ENCODE data around the gene TPCN2. TPM values are rescaled to one million over a fixed set of nuclear protein-coding genes. Genes with fewer than 3 reads are reported as not detected.

Gene TPCN2
- total and polyA plus RNA-seq, 2 of the 4 experiments (the other 2 are of a cell fraction) = 3.4 to 8.0 TPM

- H2BK5ac ChIP-seq (ENCODE audit: low read depth, low read length, poor library complexity, severe bottlenecking) = no peak overlapping the region
- CTCF ChIA-PET = no interaction called here
Measured at GRCh38 chr11:69129053-69129452, 80.3 kb downstream of the TPCN2 start.

More at GRCh38 chr11:69129053-69129452, 80.3 kb downstream of the TPCN2 start:
- H4K8ac ChIP-seq (ENCODE audit: low read depth in 2 of 2, low read length in 2 of 2) = no peak overlapping the region
- no peak overlapping the region for H3K18ac ChIP-seq (ENCODE audit: low read depth, low read length)
- dilution Hi-C loops (cut with HindIII; ENCODE audit: low sequenced_read_pairs, unreplicated experiment) = no loop called here
- no peak overlapping the region for H2AFZ ChIP-seq (replicated peaks; ENCODE audit: low read length, poor library complexity)
- no peaks in the 10 kb centered on the region for H3K36me3 ChIP-seq (ENCODE audit: control insufficient read depth, insufficient read depth, low read length)
- H3K27ac ChIP-seq (ENCODE audit: insufficient read depth, low read length) = no peak overlapping the region
- no CpG with 5 or more reads among the region's 2 CpGs for WGBS, 2 experiments (ENCODE audit: extremely low coverage in 2 of 2, insufficient read length in 1 of 2)
- TF ChIP-seq MAFK (IDR thresholded peaks at IDR 0.05; ENCODE audit: low read depth, low read length) (no peak), CEBPB (IDR thresholded peaks at IDR 0.05; ENCODE audit: low read depth, low read length) (no peak), RFX5 (IDR thresholded peaks at IDR 0.05; ENCODE audit: low read depth, low read length) (no peak), MXI1 (IDR thresholded peaks at IDR 0.05; ENCODE audit: borderline replicate concordance, low read depth, low read length) (no peak), POLR2A (IDR thresholded peaks at IDR 0.05; ENCODE audit: low read depth, low read length) (no peak), MAZ (IDR thresholded peaks at IDR 0.05; ENCODE audit: borderline replicate concordance, low read depth, low read length) (no peak), SMC3 (IDR thresholded peaks at IDR 0.05; ENCODE audit: low read depth, low read length) (no peak), RAD21 (IDR thresholded peaks at IDR 0.05; ENCODE audit: low read length) (no peak), FOS (IDR thresholded peaks at IDR 0.05; ENCODE audit: low read depth, low read length) (no peak), USF2 (IDR thresholded peaks at IDR 0.05; ENCODE audit: low read depth, low read length) (no peak), RCOR1 (IDR thresholded peaks at IDR 0.05; ENCODE audit: insufficient replicate concordance, low read length) (no peak), NFE2L2 (IDR thresholded peaks at IDR 0.05; ENCODE audit: low read depth, low read length) (no peak), CTCF (conservative IDR thresholded peaks at IDR 0.05; ENCODE audit: low read depth, low read length) (no peak), CHD1 (IDR thresholded peaks at IDR 0.05; ENCODE audit: low read depth, low read length) (no peak), BHLHE40 (IDR thresholded peaks at IDR 0.05; ENCODE audit: low read depth, low read length) (no peak), ELK1 (IDR thresholded peaks at IDR 0.05; ENCODE audit: borderline replicate concordance, low read depth, low read length) (no peak)
- H2BK20ac ChIP-seq (ENCODE audit: low read depth, low read length) = no peak overlapping the region
- no peak overlapping the region for H4K91ac ChIP-seq (ENCODE audit: insufficient read depth, low read depth, low read length)
- POLR2A ChIA-PET (ENCODE audit: unreplicated experiment) = no interaction called here
- no peak overlapping the region for H3K56ac ChIP-seq (ENCODE audit: extremely low read depth, insufficient read depth, low read length)
- H3K23ac ChIP-seq (ENCODE audit: low read depth, low read length) = no peak overlapping the region
- H3K9ac ChIP-seq (ENCODE audit: low read depth, low read length) = no peak overlapping the region
- intact Hi-C loops (cut with micrococcal nuclease) = no loop called here
- H3K4me3 ChIP-seq (ENCODE audit: insufficient read depth, low read depth, low read length) = no peak overlapping the region
- no peak overlapping the region for H2AK9ac ChIP-seq (replicated peaks; ENCODE audit: low read depth, low read length, poor library complexity)
- no peak overlapping the region for H2BK15ac ChIP-seq (ENCODE audit: low read depth, low read length)
- DNase-seq = no peak
- no peaks in the 10 kb centered on the region for H3K9me1 ChIP-seq (ENCODE audit: insufficient read depth, low read length)
- no peak overlapping the region for H3K4me2 ChIP-seq (ENCODE audit: low read depth, low read length)
- no peak overlapping the region for H3K4ac ChIP-seq (ENCODE audit: low read depth, low read length)
- no peak overlapping the region for H2AK5ac ChIP-seq (ENCODE audit: low read depth, low read length)
- BruUV-seq (replicated peaks) = no TSS peak
- no peak overlapping the region for H4K5ac ChIP-seq (ENCODE audit: low read depth, low read length)
- no peak overlapping the region for H3K14ac ChIP-seq (replicated peaks; ENCODE audit: low read depth, low read length)
- no peak for ATAC-seq (ENCODE audit: low read depth)
- peaks cover 3% of the 10 kb centered on the region for H3K9me3 ChIP-seq (ENCODE audit: control insufficient read depth, insufficient read depth, low read length)
- H2BK120ac ChIP-seq (ENCODE audit: low read depth, low read length) = no peak overlapping the region
- peaks cover 2% of the 10 kb centered on the region; the same call in 1 of the 2 replicates for H3K4me1 ChIP-seq (ENCODE audit: control insufficient read depth, insufficient read depth, low read length)
- no peaks in the 10 kb centered on the region for H4K20me1 ChIP-seq (ENCODE audit: insufficient read depth, low read length)
- no peaks in the 10 kb centered on the region for H3K27me3 ChIP-seq (ENCODE audit: control insufficient read depth, insufficient read depth, low read length)
- H3K79me1 ChIP-seq (ENCODE audit: low read depth in 1 of 2, low read length in 2 of 2) = no peaks in the 10 kb centered on the region
- in situ Hi-C loops (cut with MboI; ENCODE audit: low sequenced_read_pairs) = no loop called here

Data from IMR-90 (cell line).